ENCODE data around the gene TBX15. TPM values are rescaled to one million over a fixed set of nuclear protein-coding genes. Genes with fewer than 3 reads are reported as not detected.

The TBX15 gene
- total RNA-seq, 1 donor from 2014 or later: 0.07 TPM

DNA sequence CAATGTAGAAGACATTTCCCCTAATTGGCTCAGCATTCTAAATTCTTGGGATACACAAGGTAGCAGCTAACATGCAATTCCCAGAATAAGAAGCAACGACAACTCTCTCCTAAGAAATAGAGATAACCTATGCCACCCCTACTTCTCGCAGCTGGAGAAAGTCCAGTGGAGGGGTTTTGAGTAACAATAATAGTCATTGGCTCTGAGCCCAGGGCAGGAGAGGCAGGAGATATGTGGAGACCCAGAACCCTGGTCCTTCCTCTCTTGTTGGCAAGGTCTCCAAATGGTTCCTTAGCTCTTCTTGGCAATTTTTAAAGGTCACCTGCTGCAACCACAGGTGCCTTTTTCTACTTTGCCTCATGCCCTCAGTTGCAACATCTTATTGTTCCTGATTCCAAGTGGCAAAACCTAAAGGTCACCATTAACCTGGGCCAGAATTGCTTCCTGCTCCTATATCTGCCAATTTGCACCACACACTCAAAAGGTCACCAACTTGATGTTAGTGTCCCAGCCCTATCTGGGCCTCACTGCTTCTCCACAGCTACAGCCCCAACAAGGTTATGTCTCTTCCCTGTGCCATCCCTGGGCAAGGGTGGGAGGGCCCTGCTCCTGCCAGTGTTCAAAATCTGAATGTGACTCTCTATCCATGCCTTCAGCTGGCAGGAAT is 36.7 kb downstream of the TBX15 start:
- Histone ChIP-seq H3K79me2 (ENCODE audit: insufficient read depth, low read length) (no peaks in the 10 kb centered on the region), H3K4me3 (ENCODE audit: insufficient read depth, low read depth, low read length) (no peak overlapping the region), H3K27me3 (ENCODE audit: insufficient read depth, low read length) (peaks cover 5% of the 10 kb centered on the region), H3K9me3 (ENCODE audit: insufficient read depth, low read depth, low read length) (no peaks in the 10 kb centered on the region), H3K36me3 (ENCODE audit: insufficient read depth, low read length) (no peaks in the 10 kb centered on the region), H3K27ac (ENCODE audit: low read depth, low read length) (no peak overlapping the region), H2AFZ (ENCODE audit: low read depth, low read length) (no peak overlapping the region), H3K4me2 (ENCODE audit: low read length) (no peak overlapping the region), H3K9ac (ENCODE audit: low read length) (no peak overlapping the region), H4K20me1 (ENCODE audit: insufficient read depth, low read length) (peaks cover 8% of the 10 kb centered on the region), H3K4me1 (ENCODE audit: insufficient read depth, low read length) (peaks cover 20% of the 10 kb centered on the region)
- H3K27me3 Mint-ChIP-seq (ENCODE audit: low read depth, unreplicated experiment): peaks cover 2% of the 10 kb centered on the region
- peaks cover 11% of the 10 kb centered on the region for H3K4me1 Mint-ChIP-seq (ENCODE audit: low read depth, unreplicated experiment)
- H3K27ac Mint-ChIP-seq (ENCODE audit: unreplicated experiment): no peak overlapping the region
- FAIRE-seq: no peak
- no peak overlapping the region for H3K4me3 Mint-ChIP-seq (ENCODE audit: unreplicated experiment)
- no peaks in the 10 kb centered on the region for H3K9me3 Mint-ChIP-seq (ENCODE audit: unreplicated experiment)
- DNase-seq (ENCODE audit: low read depth): no peak
- TF ChIP-seq, protein P1, sequence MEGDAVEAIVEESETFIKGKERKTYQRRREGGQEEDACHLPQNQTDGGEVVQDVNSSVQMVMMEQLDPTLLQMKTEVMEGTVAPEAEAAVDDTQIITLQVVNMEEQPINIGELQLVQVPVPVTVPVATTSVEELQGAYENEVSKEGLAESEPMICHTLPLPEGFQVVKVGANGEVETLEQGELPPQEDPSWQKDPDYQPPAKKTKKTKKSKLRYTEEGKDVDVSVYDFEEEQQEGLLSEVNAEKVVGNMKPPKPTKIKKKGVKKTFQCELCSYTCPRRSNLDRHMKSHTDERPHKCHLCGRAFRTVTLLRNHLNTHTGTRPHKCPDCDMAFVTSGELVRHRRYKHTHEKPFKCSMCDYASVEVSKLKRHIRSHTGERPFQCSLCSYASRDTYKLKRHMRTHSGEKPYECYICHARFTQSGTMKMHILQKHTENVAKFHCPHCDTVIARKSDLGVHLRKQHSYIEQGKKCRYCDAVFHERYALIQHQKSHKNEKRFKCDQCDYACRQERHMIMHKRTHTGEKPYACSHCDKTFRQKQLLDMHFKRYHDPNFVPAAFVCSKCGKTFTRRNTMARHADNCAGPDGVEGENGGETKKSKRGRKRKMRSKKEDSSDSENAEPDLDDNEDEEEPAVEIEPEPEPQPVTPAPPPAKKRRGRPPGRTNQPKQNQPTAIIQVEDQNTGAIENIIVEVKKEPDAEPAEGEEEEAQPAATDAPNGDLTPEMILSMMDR (IDR thresholded peaks at IDR 0.05; ENCODE audit: insufficient read depth, low read depth, low read length): no peak
- no peak for TF ChIP-seq EZH2 (IDR thresholded peaks at IDR 0.05; ENCODE audit: insufficient read depth, low read length)
- H3K36me3 Mint-ChIP-seq (ENCODE audit: low read depth, unreplicated experiment): no peaks in the 10 kb centered on the region

DNA sequence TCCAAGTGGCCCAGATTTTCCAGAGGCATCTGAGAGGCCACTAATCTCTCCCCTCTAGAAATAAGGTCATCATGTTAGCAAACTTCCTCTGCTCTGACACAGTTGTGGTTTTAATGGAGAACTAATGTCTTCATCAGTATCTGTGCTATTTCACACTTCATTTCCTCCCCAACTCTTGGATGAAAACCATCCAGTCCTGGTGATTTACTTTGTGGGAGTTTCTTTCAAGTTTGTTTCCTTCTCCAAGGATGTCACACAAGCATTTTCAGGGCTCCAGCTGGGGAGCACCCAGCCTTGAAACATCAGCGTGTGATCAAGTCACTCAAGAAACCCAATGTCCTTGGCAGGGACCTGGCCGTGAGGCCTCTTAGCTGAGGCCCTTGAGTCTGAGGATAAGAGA is 38.8 kb downstream of the TBX15 start:
- FAIRE-seq (peak; percentile 55), DNase-seq (ENCODE audit: low read depth) (peak; percentile 49)
- Histone ChIP-seq H4K20me1 (ENCODE audit: insufficient read depth, low read length) (peaks cover 5% of the 10 kb centered on the region), H3K9me3 (ENCODE audit: insufficient read depth, low read depth, low read length) (no peaks in the 10 kb centered on the region), H3K4me2 (ENCODE audit: low read length) (no peak overlapping the region), H3K27me3 (ENCODE audit: insufficient read depth, low read length) (peaks cover 5% of the 10 kb centered on the region), H3K36me3 (ENCODE audit: insufficient read depth, low read length) (no peaks in the 10 kb centered on the region), H3K27ac (ENCODE audit: low read depth, low read length) (no peak overlapping the region), H3K9ac (ENCODE audit: low read length) (no peak overlapping the region), H3K4me1 (ENCODE audit: insufficient read depth, low read length) (peaks cover 17% of the 10 kb centered on the region), H2AFZ (ENCODE audit: low read depth, low read length) (no peak overlapping the region), H3K79me2 (ENCODE audit: insufficient read depth, low read length) (no peaks in the 10 kb centered on the region), H3K4me3 (ENCODE audit: insufficient read depth, low read depth, low read length) (no peak overlapping the region)
- Mint-ChIP-seq H3K4me3 (ENCODE audit: unreplicated experiment) (no peak overlapping the region), H3K27me3 (ENCODE audit: low read depth, unreplicated experiment) (peaks cover 4% of the 10 kb centered on the region), H3K4me1 (ENCODE audit: low read depth, unreplicated experiment) (peaks cover 11% of the 10 kb centered on the region), H3K9me3 (ENCODE audit: unreplicated experiment) (no peaks in the 10 kb centered on the region), H3K27ac (ENCODE audit: unreplicated experiment) (no peak overlapping the region), H3K36me3 (ENCODE audit: low read depth, unreplicated experiment) (no peaks in the 10 kb centered on the region)
- TF ChIP-seq, protein P1 (IDR thresholded peaks at IDR 0.05; ENCODE audit: insufficient read depth, low read depth, low read length): no peak
- TF ChIP-seq EZH2 (IDR thresholded peaks at IDR 0.05; ENCODE audit: insufficient read depth, low read length): no peak

DNA sequence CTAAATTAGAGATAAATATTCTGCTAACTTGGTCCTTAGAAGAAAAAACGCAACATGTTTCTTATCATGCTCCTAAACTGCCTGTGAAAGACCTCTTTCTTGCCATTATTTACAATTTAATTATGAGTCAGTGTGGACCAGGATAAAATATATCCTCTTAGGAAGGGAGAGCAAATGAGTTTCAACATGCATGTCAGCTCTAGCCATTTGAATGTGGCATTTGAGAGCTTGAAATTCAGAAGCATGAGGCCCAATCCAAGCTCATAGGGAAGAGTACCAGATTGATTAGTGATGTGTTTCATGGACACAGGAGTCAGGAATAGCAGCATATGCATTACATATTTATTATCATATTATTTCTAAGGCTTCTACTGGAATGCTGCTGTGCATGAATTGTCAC is 39.3 kb downstream of the TBX15 start:
- peaks cover 8% of the 10 kb centered on the region for H4K20me1 ChIP-seq (ENCODE audit: insufficient read depth, low read length)

More for the DNA sequence above, 39.3 kb downstream of the TBX15 start:
- DNase-seq (ENCODE audit: low read depth) (no peak), FAIRE-seq (no peak)
- Histone ChIP-seq H3K9ac (ENCODE audit: low read length) (no peak overlapping the region), H3K36me3 (ENCODE audit: insufficient read depth, low read length) (no peaks in the 10 kb centered on the region), H3K27me3 (ENCODE audit: insufficient read depth, low read length) (peaks cover 5% of the 10 kb centered on the region), H3K4me3 (ENCODE audit: insufficient read depth, low read depth, low read length) (no peak overlapping the region), H3K9me3 (ENCODE audit: insufficient read depth, low read depth, low read length) (no peaks in the 10 kb centered on the region), H3K27ac (ENCODE audit: low read depth, low read length) (no peak overlapping the region), H3K79me2 (ENCODE audit: insufficient read depth, low read length) (no peaks in the 10 kb centered on the region), H3K4me2 (ENCODE audit: low read length) (no peak overlapping the region), H3K4me1 (ENCODE audit: insufficient read depth, low read length) (peaks cover 17% of the 10 kb centered on the region), H2AFZ (ENCODE audit: low read depth, low read length) (no peak overlapping the region)
- no peaks in the 10 kb centered on the region for H3K36me3 Mint-ChIP-seq (ENCODE audit: low read depth, unreplicated experiment)
- H3K27ac Mint-ChIP-seq (ENCODE audit: unreplicated experiment): no peak overlapping the region
- TF ChIP-seq, protein P1 (IDR thresholded peaks at IDR 0.05; ENCODE audit: insufficient read depth, low read depth, low read length): no peak
- no peak for TF ChIP-seq EZH2 (IDR thresholded peaks at IDR 0.05; ENCODE audit: insufficient read depth, low read length)
- H3K4me3 Mint-ChIP-seq (ENCODE audit: unreplicated experiment): no peak overlapping the region
- peaks cover 3% of the 10 kb centered on the region for H3K27me3 Mint-ChIP-seq (ENCODE audit: low read depth, unreplicated experiment)
- no peaks in the 10 kb centered on the region for H3K9me3 Mint-ChIP-seq (ENCODE audit: unreplicated experiment)
- H3K4me1 Mint-ChIP-seq (ENCODE audit: low read depth, unreplicated experiment): peaks cover 11% of the 10 kb centered on the region

Data from astrocyte (in vitro differentiated cells and primary cell).